Uterus (tissue), 2 donors: ENCODE data around the gene RB1.
"Not testable (repeated sequence)": the region's sequence is repeated elsewhere in the genome, so short reads cannot be mapped to it uniquely, and the experiment has no call there.

Source experiments
- CTCF ChIP-seq, 4 experiments: fragments of 200-600 bp in 2 of 4; fragments of 450-650 bp in 2 of 4; sonication (generic) in 2 of 4; IDR thresholded peaks; one replicate each; pipeline ENCODE4 v1.5.1; 2016 to 2019; ENCODE audit warnings: antibody characterized with exemption in 4 of 4, mild to moderate bottlenecking in 2 of 4, moderate library complexity in 1 of 4
- POLR2A ChIP-seq, 2 donors: fragments of 450-650 bp; IDR thresholded peaks; one replicate each; pipeline ENCODE4 v1.6.1; 2016; ENCODE audit warnings: antibody characterized with exemption in 2 of 2, mild to moderate bottlenecking in 1 of 2, moderate library complexity in 1 of 2

- TF ChIP-seq CTCF, POLR2A (IDR thresholded peaks at IDR 0.05): not testable (repeated sequence)
These were observed 118.5 kb downstream of the RB1 start for GRCh38 chr13:48422003-48422402.
